Stimulated activated CD4-positive, alpha-beta T cell treated with anti-CD3 and anti-CD28 coated beads, Interleukin-1b, Interleukin-23, amount 100 ng/mL, for 1 hour (primary cell): ENCODE results near the gene MTLN.
"Not testable (repeated sequence)": the region's sequence is repeated elsewhere in the genome, so short reads cannot be mapped to it uniquely, and the experiment has no call there.

Experiments used
- DNase-seq, 2 donors: peaks; one replicate each; pipeline ENCODE4 v3.0.0-alpha.2; 2020; ENCODE audit warnings: low read depth in 2 of 2

Gene MTLN

DNA sequence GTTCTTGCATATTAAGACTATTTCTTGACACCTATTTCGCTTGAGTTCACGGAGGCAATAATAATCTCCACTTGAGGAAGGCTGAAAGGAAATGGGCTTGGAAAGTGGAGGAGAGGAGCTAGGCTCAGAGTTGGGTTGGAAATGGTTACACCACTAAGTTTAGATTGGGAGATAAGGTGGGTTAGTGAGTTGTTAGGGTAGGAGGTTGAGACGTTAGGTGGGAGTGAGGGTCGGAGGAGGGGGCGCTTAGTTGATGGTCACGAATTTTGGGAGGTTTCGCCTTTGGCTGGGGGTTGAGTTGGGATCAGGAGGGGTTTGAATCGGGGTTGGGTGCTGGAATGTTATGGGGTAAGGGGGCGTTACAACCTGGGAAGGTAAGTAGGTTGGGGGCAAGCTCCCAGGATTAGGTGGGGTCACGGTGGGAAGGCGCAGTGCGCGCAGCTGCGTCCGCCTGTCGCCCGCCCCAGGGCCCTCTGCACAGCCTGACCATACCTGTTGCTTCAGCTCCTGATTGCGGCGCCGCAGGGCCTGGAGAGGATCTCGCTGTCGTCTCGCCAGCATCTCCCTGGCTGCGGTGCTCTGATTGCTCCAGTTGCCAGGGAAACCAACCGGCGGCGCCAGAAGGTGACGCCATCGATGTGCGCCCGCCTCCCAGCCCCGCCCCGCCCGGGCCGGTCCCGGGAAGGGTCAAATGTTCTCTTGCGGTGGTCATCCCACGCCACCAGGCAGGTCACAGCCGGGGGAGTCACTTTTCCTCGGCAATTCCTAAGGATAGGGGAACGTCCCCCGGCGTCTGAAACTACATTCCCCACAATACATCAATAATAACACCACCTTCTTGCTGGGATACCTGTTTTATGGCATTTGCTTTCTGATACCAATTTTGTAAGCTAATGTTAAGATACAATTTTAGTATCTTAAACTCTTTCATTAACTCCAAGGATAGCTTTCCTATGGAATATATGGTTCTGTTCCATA lies 7.7 kb downstream of the MTLN start, which contains the start of gene NPHP1:
Gene NPHP1 (minus strand): TSS at position 606 of the 978 bp plus-strand sequence. CDS start 45 bp downstream, at position 561.
- peak; percentile 41 to 73 for DNase-seq

DNA sequence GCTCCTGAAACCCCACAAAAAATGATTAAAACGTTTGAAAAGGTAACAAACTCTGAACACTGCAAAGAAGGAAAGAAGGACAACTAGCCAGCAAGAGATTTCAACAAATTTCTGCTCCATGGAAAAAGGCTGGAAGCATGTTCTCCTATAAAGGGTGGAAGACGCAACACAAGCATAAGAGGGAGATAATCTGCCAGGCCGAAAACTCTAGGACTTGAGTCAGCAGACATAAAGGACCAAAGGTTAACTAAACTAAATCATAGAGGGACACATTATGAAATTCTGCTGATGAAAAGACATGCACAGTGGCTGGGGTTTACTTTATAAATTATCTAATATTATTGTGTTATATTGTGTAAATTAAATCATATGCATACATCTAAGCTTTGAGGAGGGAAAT lies 14.3 kb downstream of the MTLN start:
- no peak for DNase-seq

DNA sequence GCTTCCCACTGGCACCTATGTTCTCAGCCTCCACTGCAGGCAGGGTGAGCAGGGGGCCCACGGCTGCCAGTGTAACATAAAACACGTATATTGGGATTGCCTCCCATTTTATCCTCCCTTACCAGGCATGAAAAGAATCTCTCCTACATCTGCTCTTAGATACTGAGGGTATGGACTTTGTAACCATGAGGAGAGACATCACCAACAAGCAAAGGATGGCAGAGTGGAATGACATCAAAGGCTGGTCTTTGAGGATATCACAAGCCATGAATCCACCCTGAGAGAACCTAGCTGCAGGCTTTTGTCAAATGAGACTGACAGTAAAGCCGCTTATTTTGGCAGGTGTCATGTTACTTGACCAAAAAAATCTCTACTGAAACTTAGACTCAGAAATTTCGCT lies 14.9 kb downstream of the MTLN start:
- no peak for DNase-seq

DNA sequence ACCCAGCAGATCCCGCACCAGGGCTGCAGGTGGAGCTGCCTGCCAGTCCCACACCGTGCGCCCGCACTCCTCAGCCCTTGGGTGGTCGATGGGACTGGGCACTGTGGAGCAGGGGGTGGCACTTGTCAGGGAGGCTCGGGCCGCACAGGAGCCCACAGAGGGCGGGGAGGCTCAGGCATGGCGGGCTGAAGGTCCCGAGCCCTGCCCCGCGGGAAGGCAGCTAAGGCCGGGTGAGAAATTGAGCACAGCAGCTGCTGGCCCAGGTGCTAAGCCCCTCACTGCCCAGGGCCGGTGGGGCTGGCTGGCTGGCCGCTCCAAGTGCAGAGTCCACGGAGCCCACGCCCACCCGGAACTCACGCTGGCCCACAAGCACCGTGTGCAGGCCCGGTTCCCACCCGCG lies 22.2 kb downstream of the MTLN start:
- DNase-seq = not testable (repeated sequence)

DNA sequence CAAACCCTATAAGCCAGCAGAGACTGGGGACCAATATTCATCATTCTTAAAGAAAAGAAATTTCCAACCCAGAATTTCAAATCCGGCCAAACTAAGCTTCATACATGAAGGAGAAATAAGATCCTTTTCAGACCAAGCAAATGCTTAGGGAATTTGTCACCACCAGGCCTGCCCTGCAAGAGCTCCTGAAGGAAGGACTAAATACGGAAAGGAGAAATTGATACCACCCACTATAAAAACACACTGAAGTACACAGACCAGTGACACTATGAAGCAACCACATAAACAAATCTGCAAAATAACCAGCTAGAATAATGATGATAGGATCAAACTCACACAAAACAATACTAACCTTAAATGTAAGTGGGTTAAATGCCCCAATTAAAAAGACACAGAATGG lies 29.9 kb downstream of the MTLN start:
- DNase-seq = no peak

DNA sequence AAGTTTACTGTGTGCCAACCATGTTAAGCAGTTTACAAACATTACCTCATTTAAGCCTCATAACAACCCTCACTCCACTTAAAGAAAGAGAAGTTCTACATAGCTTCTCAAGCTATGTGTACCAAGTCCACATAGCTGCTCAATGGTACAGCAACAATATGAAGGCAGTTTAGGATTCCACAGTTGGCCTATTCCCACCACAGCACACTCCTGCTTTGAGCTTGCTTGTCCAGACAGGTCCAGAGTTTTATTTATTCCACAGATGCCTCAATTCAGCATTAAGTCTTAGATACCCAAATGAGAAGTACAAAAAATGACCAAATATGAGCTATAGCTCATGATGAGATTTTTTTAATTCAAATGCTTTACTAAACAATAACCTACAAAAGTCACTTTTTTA lies 32.3 kb downstream of the MTLN start:
- DNase-seq = no peak

DNA sequence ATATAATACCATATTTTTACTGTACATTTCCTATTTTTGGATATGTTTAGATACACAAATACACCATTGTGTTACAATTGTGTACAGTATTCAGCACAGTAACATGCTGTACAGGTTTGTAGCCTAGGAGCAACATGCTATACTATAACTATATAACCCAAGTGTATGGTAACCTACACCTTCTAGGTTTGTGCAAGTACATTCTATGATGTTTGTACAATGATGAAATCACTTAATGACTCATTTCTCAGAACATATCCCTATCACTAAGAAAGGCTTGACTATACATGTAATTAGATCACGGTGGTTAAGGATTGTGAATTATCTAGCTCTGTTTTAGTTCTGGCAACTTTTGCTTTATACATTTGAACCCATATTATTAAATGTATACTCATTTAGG lies 38.8 kb downstream of the MTLN start:
- no peak for DNase-seq

DNA sequence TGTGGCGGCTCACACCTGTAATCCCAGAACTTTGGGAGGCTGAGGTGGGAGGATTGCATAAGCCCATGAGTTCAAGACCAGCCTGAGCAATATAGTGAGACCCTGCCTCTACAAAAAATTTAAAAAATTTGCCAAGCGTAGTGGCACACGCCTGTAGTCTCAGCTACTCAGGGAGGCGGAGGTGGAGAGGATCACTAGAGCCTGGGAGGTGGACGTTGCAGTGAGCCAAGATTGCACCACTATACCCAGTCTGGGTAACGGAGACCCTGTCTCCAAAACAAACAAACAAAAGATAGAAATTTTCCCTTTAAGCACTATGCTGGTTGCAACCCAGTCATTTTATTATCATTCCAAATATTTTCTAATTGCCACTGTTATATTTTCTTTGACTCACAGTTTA lies 39.8 kb downstream of the MTLN start:
- DNase-seq = no peak

DNA sequence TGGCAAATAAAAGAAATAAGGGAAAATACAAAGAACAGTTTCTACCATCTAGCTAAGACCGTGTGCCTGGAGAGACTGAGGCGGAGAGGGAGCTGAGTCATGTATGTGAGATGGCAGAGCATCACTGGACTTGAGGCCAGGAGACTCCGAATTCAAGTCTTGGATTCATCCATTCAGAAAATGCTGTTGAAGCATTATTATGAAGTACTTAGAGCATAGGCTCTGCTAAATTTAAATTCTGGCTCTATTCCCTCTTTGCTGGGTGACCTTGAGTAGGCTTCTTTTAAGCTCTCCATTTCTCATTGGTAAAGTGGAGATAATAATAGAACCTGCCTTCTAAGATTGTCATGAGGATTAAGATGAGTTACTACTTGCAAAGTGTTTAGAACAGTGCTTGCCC lies 42.2 kb downstream of the MTLN start:
- no peak for DNase-seq

DNA sequence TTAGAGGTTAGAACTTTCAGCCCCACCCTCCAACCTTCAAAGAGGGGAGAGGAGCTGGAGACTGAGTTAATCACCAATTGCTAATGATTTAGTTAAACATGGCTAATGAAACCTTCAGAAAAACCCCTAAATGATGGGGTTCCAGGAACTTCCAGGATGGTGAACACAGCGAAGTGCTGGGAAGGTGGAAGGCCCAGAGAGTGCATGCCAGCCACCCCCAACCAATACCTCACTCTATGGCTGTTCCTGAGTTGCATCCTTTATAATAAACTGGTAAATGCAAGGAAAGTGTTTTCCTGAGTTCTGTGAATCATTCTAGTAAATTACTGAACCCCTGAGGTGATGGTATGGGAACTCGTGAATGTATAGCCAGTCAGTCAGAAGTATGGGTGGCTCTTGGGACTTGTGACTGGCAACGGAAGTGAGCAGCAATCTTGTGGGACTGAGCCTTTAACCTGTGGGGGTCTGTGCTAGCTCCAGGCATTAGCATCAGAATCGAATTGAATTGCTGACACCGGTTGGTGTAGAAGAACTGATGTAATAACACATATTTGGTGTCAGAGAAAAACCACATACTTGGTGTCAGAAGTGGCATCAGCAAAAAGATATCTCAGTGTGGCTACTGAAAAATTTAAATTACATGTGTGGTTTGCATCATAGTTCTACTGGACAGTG lies 44.9 kb downstream of the MTLN start:
- no peak for DNase-seq

DNA sequence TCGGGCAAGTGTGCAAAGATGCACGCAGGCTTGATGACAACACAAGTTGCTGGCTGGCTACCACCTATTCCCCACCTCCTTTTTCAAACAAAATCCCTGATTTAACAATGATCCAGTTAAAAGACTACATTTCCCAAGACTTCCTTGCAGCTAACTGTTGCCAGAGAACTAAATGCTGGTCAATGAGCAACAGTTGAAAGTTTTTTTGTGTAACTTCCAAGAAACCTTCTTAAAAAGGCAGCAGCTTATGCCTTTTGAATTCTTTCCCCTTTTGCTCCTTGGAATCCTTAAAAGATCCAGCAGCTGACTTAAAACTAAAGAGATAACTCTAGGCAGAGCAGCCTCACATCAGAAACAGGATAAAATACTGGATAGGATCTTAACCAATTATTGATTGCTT lies 46.1 kb downstream of the MTLN start:
- no peak for DNase-seq
